DOHH2 (cell line): ENCODE measurements around the gene RPP40.

ENCODE experiments used
- EZH2phosphoT487 ChIP-seq: fragments of 200-600 bp; sonication (generic); IDR thresholded peaks from 2 replicates; pipeline ENCODE4 v1.6.1; 2017; ENCODE audit warnings: borderline replicate concordance, mild to moderate bottlenecking, antibody characterized with exemption, low read length, moderate library complexity, mixed read lengths
- TF ChIP-seq, protein P1 (sequence below): fragments of 200-600 bp; sonication (generic); IDR thresholded peaks from one replicate; pipeline ENCODE4 v1.5.1; 2014; ENCODE audit warnings: antibody characterized with exemption, mild to moderate bottlenecking, low read depth, low read length; ENCODE audit not compliant: poor library complexity, severe bottlenecking

DNA sequence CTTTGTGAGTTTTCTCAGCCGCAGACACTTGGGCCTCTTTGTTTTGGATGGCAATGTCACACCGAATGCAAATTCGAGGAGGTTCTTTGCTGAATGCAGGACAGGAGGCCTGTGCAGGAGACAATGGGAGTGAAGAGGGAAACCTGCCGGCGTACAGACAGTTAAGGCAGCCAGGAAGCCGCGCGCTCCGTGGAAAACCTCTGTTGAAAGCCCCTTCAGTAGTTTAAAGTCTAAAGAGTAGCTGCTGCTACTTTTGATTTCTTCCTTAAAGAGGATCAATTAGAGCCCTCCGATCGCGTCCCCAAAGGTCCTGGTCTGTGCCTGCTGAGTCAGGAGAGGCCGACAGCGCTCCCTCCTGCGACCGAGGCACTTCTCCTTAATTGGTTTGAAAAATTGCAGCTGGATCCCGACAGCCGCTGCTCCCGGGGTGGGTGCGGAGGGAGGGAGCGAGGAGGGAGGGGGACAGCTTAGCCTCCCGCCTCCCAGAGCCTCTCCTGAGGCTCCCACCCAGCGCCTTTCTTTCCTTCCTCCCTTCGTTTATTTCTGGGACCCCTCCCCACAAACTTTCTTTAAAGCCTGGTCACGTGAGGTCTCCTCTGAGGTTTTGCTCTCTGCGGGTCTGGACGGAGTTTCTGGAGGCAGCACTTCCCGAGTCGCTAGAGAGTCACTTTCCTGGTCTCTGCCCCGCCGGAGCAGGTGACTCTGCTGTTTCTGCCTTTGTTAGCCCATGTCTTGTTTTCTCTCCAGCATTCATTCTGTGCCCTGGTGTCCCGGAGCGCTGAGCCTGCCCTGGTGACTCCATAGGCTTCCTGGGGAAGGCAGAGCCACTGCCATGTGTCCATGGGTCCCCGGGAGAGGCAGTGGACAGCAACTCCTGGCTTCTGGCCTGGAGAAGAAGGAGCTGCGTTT lies 22.3 kb upstream of the RPP40 start:
- TF ChIP-seq, protein P1, sequence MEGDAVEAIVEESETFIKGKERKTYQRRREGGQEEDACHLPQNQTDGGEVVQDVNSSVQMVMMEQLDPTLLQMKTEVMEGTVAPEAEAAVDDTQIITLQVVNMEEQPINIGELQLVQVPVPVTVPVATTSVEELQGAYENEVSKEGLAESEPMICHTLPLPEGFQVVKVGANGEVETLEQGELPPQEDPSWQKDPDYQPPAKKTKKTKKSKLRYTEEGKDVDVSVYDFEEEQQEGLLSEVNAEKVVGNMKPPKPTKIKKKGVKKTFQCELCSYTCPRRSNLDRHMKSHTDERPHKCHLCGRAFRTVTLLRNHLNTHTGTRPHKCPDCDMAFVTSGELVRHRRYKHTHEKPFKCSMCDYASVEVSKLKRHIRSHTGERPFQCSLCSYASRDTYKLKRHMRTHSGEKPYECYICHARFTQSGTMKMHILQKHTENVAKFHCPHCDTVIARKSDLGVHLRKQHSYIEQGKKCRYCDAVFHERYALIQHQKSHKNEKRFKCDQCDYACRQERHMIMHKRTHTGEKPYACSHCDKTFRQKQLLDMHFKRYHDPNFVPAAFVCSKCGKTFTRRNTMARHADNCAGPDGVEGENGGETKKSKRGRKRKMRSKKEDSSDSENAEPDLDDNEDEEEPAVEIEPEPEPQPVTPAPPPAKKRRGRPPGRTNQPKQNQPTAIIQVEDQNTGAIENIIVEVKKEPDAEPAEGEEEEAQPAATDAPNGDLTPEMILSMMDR, result no peak
- TF ChIP-seq EZH2phosphoT487, result no peak
